Measurements from ENCODE around the gene ADIPOR2. TPM values are rescaled to one million over a fixed set of nuclear protein-coding genes. Genes with fewer than 3 reads are reported as not detected.

Gene ADIPOR2
- total RNA-seq, 1 experiment from 2014 or later, result 58.5 TPM

- H3K4me1 Mint-ChIP-seq (ENCODE audit: insufficient read depth, unreplicated experiment), result no peaks in the 10 kb centered on the region
- H3K27me3 Mint-ChIP-seq (ENCODE audit: insufficient read depth, unreplicated experiment), result peaks cover 74% of the 10 kb centered on the region
- CTCF ChIA-PET, result no interaction called here
- DNase-seq (ENCODE audit: unreplicated experiment), result no peak
- H3K9me3 Mint-ChIP-seq (ENCODE audit: unreplicated experiment), result no peaks in the 10 kb centered on the region
- POLR2A ChIA-PET, result no interaction called here
- TF ChIP-seq CTCF (IDR thresholded peaks at IDR 0.05; ENCODE audit: unreplicated experiment), result no peak
- intact Hi-C loops (cut with micrococcal nuclease), result no loop called here
- no peaks in the 10 kb centered on the region for H3K36me3 Mint-ChIP-seq (ENCODE audit: insufficient read depth, unreplicated experiment)
- BruUV-seq (replicated peaks), result no TSS peak
- H3K4me3 Mint-ChIP-seq (ENCODE audit: unreplicated experiment), result no peak overlapping the region
- H3K27ac Mint-ChIP-seq (ENCODE audit: low read depth, unreplicated experiment), result no peak overlapping the region
These were observed 128.2 kb downstream of the ADIPOR2 start for GRCh38 chr12:1819050-1819449.

- no TSS peak for BruUV-seq (replicated peaks)
- DNase-seq (ENCODE audit: unreplicated experiment), result no peak
- H3K4me1 Mint-ChIP-seq (ENCODE audit: insufficient read depth, unreplicated experiment), result no peaks in the 10 kb centered on the region
- H3K27me3 Mint-ChIP-seq (ENCODE audit: insufficient read depth, unreplicated experiment), result peaks cover 74% of the 10 kb centered on the region
- POLR2A ChIA-PET, result no interaction called here
- CTCF ChIA-PET, result no interaction called here
- no peaks in the 10 kb centered on the region for H3K36me3 Mint-ChIP-seq (ENCODE audit: insufficient read depth, unreplicated experiment)
- intact Hi-C loops (cut with micrococcal nuclease), result no loop called here
- no peak overlapping the region for H3K27ac Mint-ChIP-seq (ENCODE audit: low read depth, unreplicated experiment)
- H3K9me3 Mint-ChIP-seq (ENCODE audit: unreplicated experiment), result no peaks in the 10 kb centered on the region
- TF ChIP-seq CTCF (IDR thresholded peaks at IDR 0.05; ENCODE audit: unreplicated experiment), result no peak
- no peak overlapping the region for H3K4me3 Mint-ChIP-seq (ENCODE audit: unreplicated experiment)
These were observed 128.7 kb downstream of the ADIPOR2 start for GRCh38 chr12:1819571-1819970.

GRCh38 chr12:1820191-1820895 lies 129.5 kb downstream of the ADIPOR2 start, which contains the start of gene LRTM2:
Gene LRTM2, plus strand, starts transcription at chr12:1820565. Its CDS starts 7,584 bp downstream, at chr12:1828149.
- no peak for DNase-seq (ENCODE audit: unreplicated experiment)
- intact Hi-C loops (cut with micrococcal nuclease), result no loop called here
- ChIA-PET POLR2A (no interaction called here), CTCF (no interaction called here)
- no peak within 1 kb of the TSS for H3K4me3 Mint-ChIP-seq (ENCODE audit: unreplicated experiment)
- TF ChIP-seq CTCF (IDR thresholded peaks at IDR 0.05; ENCODE audit: unreplicated experiment), result no peak
- peaks cover 67% of the 10 kb centered on the region for H3K27me3 Mint-ChIP-seq (ENCODE audit: insufficient read depth, unreplicated experiment)
- H3K9me3 Mint-ChIP-seq (ENCODE audit: unreplicated experiment), result no peaks in the 10 kb centered on the region
- no peaks in the 10 kb centered on the region for H3K4me1 Mint-ChIP-seq (ENCODE audit: insufficient read depth, unreplicated experiment)
- no peaks in the 10 kb centered on the region for H3K36me3 Mint-ChIP-seq (ENCODE audit: insufficient read depth, unreplicated experiment)
- no TSS peak for BruUV-seq (replicated peaks)
- H3K27ac Mint-ChIP-seq (ENCODE audit: low read depth, unreplicated experiment), result no peak within 1 kb of the TSS

- BruUV-seq (replicated peaks), result no TSS peak
These were observed 130.0 kb downstream of the ADIPOR2 start for GRCh38 chr12:1820896-1821291.

More at GRCh38 chr12:1820896-1821291, 130.0 kb downstream of the ADIPOR2 start:
- Mint-ChIP-seq H3K36me3 (ENCODE audit: insufficient read depth, unreplicated experiment) (no peaks in the 10 kb centered on the region), H3K9me3 (ENCODE audit: unreplicated experiment) (no peaks in the 10 kb centered on the region), H3K4me3 (ENCODE audit: unreplicated experiment) (no peak overlapping the region), H3K27ac (ENCODE audit: low read depth, unreplicated experiment) (no peak overlapping the region), H3K4me1 (ENCODE audit: insufficient read depth, unreplicated experiment) (no peaks in the 10 kb centered on the region), H3K27me3 (ENCODE audit: insufficient read depth, unreplicated experiment) (peaks cover 62% of the 10 kb centered on the region)
- no peak for DNase-seq (ENCODE audit: unreplicated experiment)
- POLR2A ChIA-PET, result no interaction called here
- intact Hi-C loops (cut with micrococcal nuclease), result no loop called here
- CTCF ChIA-PET, result no interaction called here
- TF ChIP-seq CTCF (IDR thresholded peaks at IDR 0.05; ENCODE audit: unreplicated experiment), result no peak
